IMR-90 (cell line): ENCODE data around the gene TBCD.

Experiments
- BHLHE40 ChIP-seq: fragments of 150-350 bp; IDR thresholded peaks from 2 replicates; pipeline ENCODE4 v1.6.1; 2016; ENCODE audit warnings: mild to moderate bottlenecking, low read depth, low read length
- CEBPB ChIP-seq: IDR thresholded peaks from 2 replicates; pipeline ENCODE4 v1.6.1; 2012; ENCODE audit warnings: low read depth, low read length, improper control_type of control experiment
- CTCF ChIP-seq: conservative IDR thresholded peaks from 2 replicates; pipeline ENCODE4 v1.5.1; 2012; ENCODE audit warnings: mild to moderate bottlenecking, low read depth, low read length, improper control_type of control experiment
- ELK1 ChIP-seq: fragments of 150-350 bp; IDR thresholded peaks from 2 replicates; pipeline ENCODE4 v1.6.1; 2016; ENCODE audit warnings: low read depth, mild to moderate bottlenecking, low read length, moderate library complexity, borderline replicate concordance
- MAFK ChIP-seq: IDR thresholded peaks from 2 replicates; pipeline ENCODE4 v1.6.1; 2012; ENCODE audit warnings: low read depth, low read length, improper control_type of control experiment
- NFE2L2 ChIP-seq: fragments of 150-350 bp; IDR thresholded peaks from 2 replicates; pipeline ENCODE4 v1.6.1; 2016; ENCODE audit warnings: low read depth, mild to moderate bottlenecking, low read length
- POLR2A ChIP-seq: IDR thresholded peaks from 2 replicates; pipeline ENCODE4 v1.6.1; 2012; ENCODE audit warnings: mild to moderate bottlenecking, low read depth, low read length
- RAD21 ChIP-seq: IDR thresholded peaks from 2 replicates; pipeline ENCODE4 v1.6.1; 2012; ENCODE audit warnings: low read length, improper control_type of control experiment
- RCOR1 ChIP-seq: IDR thresholded peaks from 2 replicates; pipeline ENCODE4 v1.6.1; 2012; ENCODE audit warnings: mild to moderate bottlenecking, low read length, improper control_type of control experiment; ENCODE audit not compliant: insufficient replicate concordance
- SMC3 ChIP-seq: fragments of 150-350 bp; IDR thresholded peaks from 2 replicates; pipeline ENCODE4 v1.6.1; 2016; ENCODE audit warnings: low read depth, mild to moderate bottlenecking, antibody characterized with exemption, low read length, moderate library complexity
- USF2 ChIP-seq: fragments of 150-350 bp; IDR thresholded peaks from 2 replicates; pipeline ENCODE4 v1.6.1; 2017; ENCODE audit warnings: mild to moderate bottlenecking, antibody characterized with exemption, low read length, low read depth

GRCh38 chr17:82890339-82890730, 138.5 kb downstream of the TBCD start:
- TF ChIP-seq CTCF (no peak), CEBPB (no peak), POLR2A (no peak), ELK1 (no peak), RAD21 (no peak), USF2 (no peak), MAFK (no peak), NFE2L2 (no peak), SMC3 (no peak), RCOR1 (no peak), BHLHE40 (no peak)
